Activated T-cell treated with anti-CD3 and anti-CD28 coated beads, Interleukin-2, amount 50 U/mL, for 72 hours (primary cell): ENCODE measurements around the gene ABHD8. TPM values are rescaled to one million over a fixed set of nuclear protein-coding genes. Genes with fewer than 3 reads are reported as not detected.
A peak's percentile ranks its signal among the peaks of the same experiment; 100 is the strongest.

Experiments used
- ATAC-seq, 2 donors: fragments of 150-1000 bp; cut with Tn5 transposase; replicated peaks in 1 of 2; 2 replicates each; pipeline ENCODE4 v1.10.0; 2021; ENCODE audit warnings: moderate library complexity in 2 of 2, mild to moderate bottlenecking in 1 of 2
- DNase-seq, 2 donors: peaks; one replicate each; pipeline ENCODE4 v3.0.0; 2021 to 2022; ENCODE audit warnings: mixed read lengths in 1 of 2
- H3K27ac Mint-ChIP-seq: one replicate; pipeline ENCODE4 v1.8.0; 2022; ENCODE audit warnings: mild to moderate bottlenecking, moderate library complexity, mixed read lengths
- H3K27me3 Mint-ChIP-seq: one replicate; pipeline ENCODE4 v1.8.0; 2022; ENCODE audit warnings: low read depth, mixed read lengths
- H3K36me3 Mint-ChIP-seq, 2 donors: one replicate each; pipeline ENCODE4 v1.8.0; 2022; ENCODE audit warnings: mixed read lengths in 2 of 2, mild to moderate bottlenecking in 1 of 2; ENCODE audit not compliant: insufficient read depth in 2 of 2
- H3K4me1 Mint-ChIP-seq: one replicate; pipeline ENCODE4 v1.8.0; 2022; ENCODE audit warnings: low read depth, mixed read lengths
- H3K4me3 Mint-ChIP-seq, 2 donors: one replicate each; pipeline ENCODE4 v1.8.0; 2022; ENCODE audit warnings: mild to moderate bottlenecking in 2 of 2, mixed read lengths in 2 of 2, moderate library complexity in 2 of 2
- H3K9me3 Mint-ChIP-seq, 2 donors: one replicate each; pipeline ENCODE4 v1.8.0; 2022; ENCODE audit warnings: mixed read lengths in 2 of 2
- total RNA-seq, 2 donors: library from RNA; stranded (reverse); gene quantifications; one replicate each; pipeline ENCODE4 v1.2.3, GENCODE V29; 2022

The ABHD8 gene
- total RNA-seq, 2 donors from 2014 or later, result 16.1 to 16.6 TPM

GRCh38 chr19:17254636-17255035 is 48.6 kb downstream of the ABHD8 start:
- H3K27me3 Mint-ChIP-seq, result no peaks in the 10 kb centered on the region
- no peak overlapping the region for H3K4me3 Mint-ChIP-seq
- H3K36me3 Mint-ChIP-seq, result no peaks in the 10 kb centered on the region
- ATAC-seq (no peak), DNase-seq (no peak)
- no peak overlapping the region for H3K27ac Mint-ChIP-seq
- no peaks in the 10 kb centered on the region for H3K4me1 Mint-ChIP-seq
- no peaks in the 10 kb centered on the region for H3K9me3 Mint-ChIP-seq

GRCh38 chr19:17249887-17250548 is 53.2 kb downstream of the ABHD8 start:
- H3K9me3 Mint-ChIP-seq, result no peaks in the 10 kb centered on the region
- H3K36me3 Mint-ChIP-seq, result no peaks in the 10 kb centered on the region
- peaks cover 9% of the 10 kb centered on the region for H3K27me3 Mint-ChIP-seq
- no peak for ATAC-seq
- H3K27ac Mint-ChIP-seq, result no peak overlapping the region
- no peak for DNase-seq
- H3K4me3 Mint-ChIP-seq, result no peak overlapping the region
- peaks cover 10% of the 10 kb centered on the region for H3K4me1 Mint-ChIP-seq

GRCh38 chr19:17248011-17248776 is 55.0 kb downstream of the ABHD8 start:
- H3K4me3 Mint-ChIP-seq, result no peak overlapping the region
- H3K4me1 Mint-ChIP-seq, result peaks cover 10% of the 10 kb centered on the region
- H3K9me3 Mint-ChIP-seq, result no peaks in the 10 kb centered on the region
- DNase-seq (no peak), ATAC-seq (no peak)
- no peak overlapping the region for H3K27ac Mint-ChIP-seq
- H3K27me3 Mint-ChIP-seq, result peaks cover 9% of the 10 kb centered on the region
- no peaks in the 10 kb centered on the region for H3K36me3 Mint-ChIP-seq

GRCh38 chr19:17246681-17247425 is 56.4 kb downstream of the ABHD8 start:
- peaks cover 10% of the 10 kb centered on the region for H3K4me1 Mint-ChIP-seq
- H3K4me3 Mint-ChIP-seq, result peak overlapping the region; percentile 90 to 93
- DNase-seq (peak in 1 of 2 donors; percentile 19), ATAC-seq (peak in 1 of 2 donors; percentile 1)
- H3K36me3 Mint-ChIP-seq, result no peaks in the 10 kb centered on the region
- H3K9me3 Mint-ChIP-seq, result no peaks in the 10 kb centered on the region
- H3K27ac Mint-ChIP-seq, result no peak overlapping the region
- peaks cover 9% of the 10 kb centered on the region for H3K27me3 Mint-ChIP-seq

GRCh38 chr19:17245535-17245984 is 57.7 kb downstream of the ABHD8 start, which contains the start of gene NR2F6:
Gene NR2F6 (minus strand): TSS chr19:17245919. CDS start chr19:17245220, 699 bp downstream.
- H3K4me3 Mint-ChIP-seq, result peak within 1 kb of the TSS; percentile 90 to 93
- H3K36me3 Mint-ChIP-seq, result no peaks in the 10 kb centered on the region
- H3K27me3 Mint-ChIP-seq, result peaks cover 9% of the 10 kb centered on the region
- no peak within 1 kb of the TSS for H3K27ac Mint-ChIP-seq
- ATAC-seq, result peak; percentile 23 to 25
- DNase-seq, result no peak
- H3K4me1 Mint-ChIP-seq, result peaks cover 10% of the 10 kb centered on the region
- H3K9me3 Mint-ChIP-seq, result no peaks in the 10 kb centered on the region

- H3K36me3 Mint-ChIP-seq, result no peaks in the 10 kb centered on the region
- no peak overlapping the region for H3K27ac Mint-ChIP-seq
- ATAC-seq (no peak), DNase-seq (peak in 1 of 2 donors; percentile 22)
- H3K27me3 Mint-ChIP-seq, result peaks cover 9% of the 10 kb centered on the region
- H3K9me3 Mint-ChIP-seq, result no peaks in the 10 kb centered on the region
- H3K4me1 Mint-ChIP-seq, result peaks cover 10% of the 10 kb centered on the region
- H3K4me3 Mint-ChIP-seq, result peak overlapping the region; percentile 55 to 73
Measured at GRCh38 chr19:17244618-17245534, 58.3 kb downstream of the ABHD8 start.

- Mint-ChIP-seq H3K4me1 (peaks cover 10% of the 10 kb centered on the region), H3K27ac (no peak overlapping the region), H3K27me3 (peaks cover 9% of the 10 kb centered on the region), H3K4me3 (peak overlapping the region; percentile 55 to 73), H3K9me3 (no peaks in the 10 kb centered on the region), H3K36me3 (no peaks in the 10 kb centered on the region)
- DNase-seq, result no peak
- ATAC-seq, result no peak
Measured at GRCh38 chr19:17243830-17244617, 59.2 kb downstream of the ABHD8 start.

GRCh38 chr19:17243211-17243829 is 59.9 kb downstream of the ABHD8 start:
- Mint-ChIP-seq H3K4me1 (peaks cover 10% of the 10 kb centered on the region), H3K9me3 (no peaks in the 10 kb centered on the region), H3K27ac (no peak overlapping the region), H3K27me3 (peaks cover 9% of the 10 kb centered on the region), H3K36me3 (no peaks in the 10 kb centered on the region), H3K4me3 (peak overlapping the region in 1 of 2 donors; percentile 20)
- no peak for DNase-seq
- ATAC-seq, result no peak

- H3K27me3 Mint-ChIP-seq, result peaks cover 9% of the 10 kb centered on the region
- no peaks in the 10 kb centered on the region for H3K36me3 Mint-ChIP-seq
- H3K4me3 Mint-ChIP-seq, result no peak overlapping the region
- ATAC-seq, result no peak
- no peak for DNase-seq
- H3K27ac Mint-ChIP-seq, result no peak overlapping the region
- no peaks in the 10 kb centered on the region for H3K9me3 Mint-ChIP-seq
- H3K4me1 Mint-ChIP-seq, result peaks cover 10% of the 10 kb centered on the region
Measured at GRCh38 chr19:17242431-17243208, 60.6 kb downstream of the ABHD8 start.
